ENCODE results near the gene OSBPL5.
"Not testable (repeated sequence)": the region's sequence is repeated elsewhere in the genome, so short reads cannot be mapped to it uniquely, and the experiment has no call there.

The OSBPL5 gene

DNA sequence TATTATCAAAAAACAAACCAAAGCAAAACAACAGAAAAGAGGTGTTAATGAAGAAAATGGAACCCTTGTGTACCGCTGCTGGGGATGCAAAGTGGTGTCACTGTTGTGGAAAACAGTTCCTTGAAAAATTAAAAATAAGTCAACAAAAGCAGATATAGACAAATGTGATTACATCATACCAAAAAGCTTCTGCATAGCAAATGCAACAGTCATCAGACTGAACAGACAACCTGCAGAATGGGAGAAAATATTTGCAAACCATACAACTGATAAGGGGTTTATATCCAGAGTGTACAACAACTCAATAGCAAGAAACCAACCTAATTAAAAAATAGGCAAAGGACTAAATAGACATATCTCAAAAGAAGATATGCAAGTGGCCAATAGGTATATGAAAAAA lies 85.0 kb downstream of the OSBPL5 start:
- ATAC-seq: no peak

- ATAC-seq: no peak
Measured at GRCh38 chr11:3077846-3078440, 87.2 kb downstream of the OSBPL5 start.

- no peak for ATAC-seq
Measured at GRCh38 chr11:3077189-3077836, 87.8 kb downstream of the OSBPL5 start.

DNA sequence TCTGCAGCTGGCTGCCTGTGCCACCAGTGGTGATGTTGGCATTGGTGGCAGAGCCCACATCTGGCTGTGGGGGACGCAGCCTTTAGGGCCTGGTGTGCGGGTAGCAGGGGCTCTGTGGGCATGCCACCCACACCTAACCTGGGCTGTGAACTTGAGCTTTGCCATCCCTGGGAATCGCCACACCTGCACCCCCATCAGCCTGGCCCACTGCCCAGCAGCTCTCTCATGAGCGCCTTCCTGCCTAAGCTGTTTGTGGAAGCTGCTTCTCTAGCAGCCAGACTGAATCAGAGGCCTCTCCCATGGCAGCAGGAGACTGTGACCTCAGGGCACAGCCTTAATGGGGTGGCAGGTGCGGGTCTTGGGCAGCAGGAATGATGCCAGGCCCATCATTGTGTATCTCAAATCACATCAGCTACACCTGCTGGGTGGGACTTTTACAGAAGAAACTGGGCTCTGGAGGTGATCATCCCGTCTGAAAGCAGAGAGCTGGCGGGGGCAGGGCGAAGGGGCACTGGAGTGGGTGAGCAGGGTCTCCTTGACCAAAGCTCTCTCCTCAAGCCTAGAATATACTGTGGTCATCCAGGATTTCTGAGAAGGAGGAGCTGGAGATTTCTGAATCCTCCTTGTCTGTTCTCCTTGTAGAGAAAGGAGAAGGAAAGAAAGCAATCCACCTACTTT lies 90.1 kb downstream of the OSBPL5 start:
- no peak for ATAC-seq

DNA sequence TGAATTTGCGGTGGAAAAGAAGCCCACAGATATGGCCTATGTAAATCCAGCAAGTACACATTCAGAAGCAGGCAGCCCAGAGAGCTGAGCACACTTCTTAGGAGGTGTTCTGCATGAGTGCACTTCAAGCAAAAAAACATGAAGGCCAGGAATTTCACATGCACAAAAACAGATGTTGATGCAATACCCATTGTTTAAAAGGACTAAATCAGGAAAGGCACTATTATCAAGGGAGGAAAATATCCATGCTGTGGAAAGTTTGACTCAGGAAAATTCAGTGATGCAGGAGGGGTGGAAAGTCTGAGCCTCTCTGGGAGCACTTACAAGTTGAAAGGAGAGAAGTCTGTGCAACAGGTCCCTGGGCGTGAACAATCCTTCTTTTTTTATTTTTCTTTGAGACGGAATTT lies 92.1 kb downstream of the OSBPL5 start:
- no peak for ATAC-seq

DNA sequence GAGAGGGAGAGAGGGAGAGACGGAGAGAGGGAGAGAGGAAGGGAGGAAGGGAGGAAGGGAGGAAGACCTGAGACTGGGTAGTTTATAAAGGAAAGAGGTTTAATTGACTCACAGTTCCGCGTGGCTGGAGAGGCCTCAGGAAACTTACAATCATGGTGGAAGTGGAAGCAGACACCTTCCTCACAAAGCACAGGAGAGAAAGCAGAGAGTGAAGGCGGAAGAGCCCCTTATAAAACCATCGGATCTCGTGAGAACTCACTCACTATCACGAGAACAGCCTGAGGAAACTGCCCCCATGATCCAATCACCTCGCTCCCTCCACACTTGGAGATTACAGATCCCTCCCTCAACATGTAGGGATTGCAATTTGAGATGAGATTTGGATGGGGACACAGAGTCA lies 95.7 kb downstream of the OSBPL5 start:
- ATAC-seq: no peak

DNA sequence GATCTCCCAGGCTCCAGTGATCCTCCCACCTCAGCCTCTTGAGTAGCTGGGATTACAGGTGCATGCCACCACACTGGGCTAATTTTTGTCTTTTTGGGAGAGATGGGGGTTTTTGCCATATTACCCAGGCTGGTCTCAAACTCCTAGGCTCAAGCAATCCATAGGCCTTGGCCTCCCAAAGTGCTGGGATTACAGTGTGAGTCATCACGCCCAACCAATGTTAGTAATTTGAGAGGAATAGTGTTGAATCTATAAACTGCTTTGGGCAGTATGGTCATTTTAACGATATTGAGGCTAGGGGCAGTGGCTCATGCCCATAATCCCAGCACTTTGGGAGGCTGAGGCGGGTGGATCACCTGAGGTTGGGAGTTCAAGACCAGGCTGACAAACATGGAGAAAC lies 98.8 kb downstream of the OSBPL5 start:
- ATAC-seq: not testable (repeated sequence)

DNA sequence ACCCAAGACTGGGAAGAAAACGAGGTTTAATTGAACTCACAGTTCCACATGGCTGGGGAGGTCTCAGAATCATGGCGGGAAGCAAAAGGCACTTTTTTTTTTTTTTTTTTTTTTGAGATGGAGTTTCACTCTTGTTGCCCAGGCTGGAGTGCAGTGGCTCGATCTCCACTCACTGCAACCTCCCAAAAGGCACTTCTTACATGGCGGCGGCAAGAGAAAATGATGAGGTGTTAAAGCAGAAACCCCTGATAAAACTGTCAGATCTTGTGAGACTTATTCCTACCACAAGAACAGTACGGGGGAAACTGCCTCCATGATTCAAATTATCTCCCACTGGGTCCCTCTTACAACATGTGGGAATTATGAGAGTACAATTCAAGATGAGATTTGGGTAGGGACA lies 100.4 kb downstream of the OSBPL5 start:
- not testable (repeated sequence) for ATAC-seq

DNA sequence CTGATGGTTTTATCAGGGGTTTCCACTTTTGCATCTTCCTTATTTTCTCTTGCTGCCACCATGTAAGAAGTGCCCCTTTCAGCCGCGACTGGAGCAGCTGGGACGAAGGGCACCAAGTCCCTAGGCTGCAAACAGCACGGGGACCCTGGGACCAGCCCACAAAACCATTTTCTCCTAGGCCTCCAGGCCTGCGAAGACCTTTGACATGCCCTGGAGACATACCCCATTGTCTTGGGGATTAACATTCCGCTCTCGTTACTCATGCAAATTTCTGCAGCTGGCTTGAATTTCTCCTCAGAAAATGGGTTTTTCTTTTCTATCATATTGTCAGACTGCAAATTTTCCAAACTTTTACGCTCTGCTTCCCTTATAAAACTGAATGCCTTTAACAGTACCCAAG lies 101.2 kb downstream of the OSBPL5 start:
- not testable (repeated sequence) for ATAC-seq

DNA sequence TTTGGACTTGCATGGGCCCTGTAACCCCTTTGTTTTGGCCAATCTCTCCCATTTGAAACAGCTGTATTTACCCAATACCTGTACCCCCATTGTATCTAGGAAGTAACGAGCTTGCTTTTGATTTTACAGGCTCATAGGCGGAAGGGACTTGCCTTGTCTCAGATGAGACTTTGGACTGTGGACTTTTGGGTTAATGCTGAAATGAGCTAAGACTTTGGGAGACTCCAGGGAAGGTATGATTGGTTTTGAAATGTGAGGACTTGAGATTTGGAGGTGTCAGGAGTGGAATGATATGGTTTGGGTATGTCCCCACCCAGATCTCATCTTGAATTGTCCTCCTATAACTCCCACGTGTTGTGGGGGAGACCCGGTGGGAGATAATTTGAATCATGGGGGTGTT lies 101.7 kb downstream of the OSBPL5 start:
- ATAC-seq: not testable (repeated sequence)

GRCh38 chr11:3060436-3061025 lies 104.6 kb downstream of the OSBPL5 start:
- ATAC-seq: no peak

DNA sequence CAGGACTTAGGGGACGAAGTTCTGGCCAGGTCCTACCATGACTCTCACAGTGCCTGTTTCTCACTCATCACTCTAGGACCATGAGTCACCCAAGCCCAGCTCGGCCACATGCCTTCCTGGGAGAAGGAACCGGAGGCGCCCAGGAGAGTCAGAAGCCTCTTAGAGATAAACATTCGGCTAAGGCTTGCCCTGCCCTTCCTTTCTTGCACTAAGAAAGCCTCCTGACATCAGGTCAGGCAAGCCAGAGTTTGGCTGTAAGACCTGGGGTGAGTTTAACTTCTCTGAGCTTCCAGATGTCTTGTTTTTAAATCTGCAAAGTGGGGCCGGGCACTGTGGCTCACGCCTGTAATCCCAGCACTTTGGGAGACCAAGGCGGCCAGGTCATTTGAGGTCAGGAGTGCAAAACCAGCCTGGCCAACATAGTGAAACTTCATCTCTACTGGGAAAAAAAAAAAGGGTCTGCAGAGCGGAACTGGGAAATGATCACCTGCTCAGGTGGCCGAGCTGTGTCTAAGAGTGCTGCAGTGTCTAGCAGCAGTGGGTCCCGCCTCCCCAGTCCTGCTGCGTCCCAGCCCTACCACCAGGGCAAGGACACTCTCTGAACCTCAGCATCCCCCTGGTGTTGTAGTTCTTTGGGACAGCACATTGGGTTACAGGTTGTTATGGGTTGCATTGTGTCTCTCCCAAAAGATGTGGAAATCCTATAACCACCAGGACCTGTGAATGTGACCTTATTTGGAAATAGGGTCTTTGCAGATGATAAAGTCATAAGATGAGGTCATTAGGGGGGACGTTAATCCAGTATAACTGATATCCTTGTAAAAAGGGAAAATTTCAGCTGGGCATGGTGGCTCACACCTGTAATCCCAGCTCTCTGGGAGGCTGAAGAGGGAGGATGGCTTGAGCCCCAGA lies 106.1 kb downstream of the OSBPL5 start:
- no peak for ATAC-seq

DNA sequence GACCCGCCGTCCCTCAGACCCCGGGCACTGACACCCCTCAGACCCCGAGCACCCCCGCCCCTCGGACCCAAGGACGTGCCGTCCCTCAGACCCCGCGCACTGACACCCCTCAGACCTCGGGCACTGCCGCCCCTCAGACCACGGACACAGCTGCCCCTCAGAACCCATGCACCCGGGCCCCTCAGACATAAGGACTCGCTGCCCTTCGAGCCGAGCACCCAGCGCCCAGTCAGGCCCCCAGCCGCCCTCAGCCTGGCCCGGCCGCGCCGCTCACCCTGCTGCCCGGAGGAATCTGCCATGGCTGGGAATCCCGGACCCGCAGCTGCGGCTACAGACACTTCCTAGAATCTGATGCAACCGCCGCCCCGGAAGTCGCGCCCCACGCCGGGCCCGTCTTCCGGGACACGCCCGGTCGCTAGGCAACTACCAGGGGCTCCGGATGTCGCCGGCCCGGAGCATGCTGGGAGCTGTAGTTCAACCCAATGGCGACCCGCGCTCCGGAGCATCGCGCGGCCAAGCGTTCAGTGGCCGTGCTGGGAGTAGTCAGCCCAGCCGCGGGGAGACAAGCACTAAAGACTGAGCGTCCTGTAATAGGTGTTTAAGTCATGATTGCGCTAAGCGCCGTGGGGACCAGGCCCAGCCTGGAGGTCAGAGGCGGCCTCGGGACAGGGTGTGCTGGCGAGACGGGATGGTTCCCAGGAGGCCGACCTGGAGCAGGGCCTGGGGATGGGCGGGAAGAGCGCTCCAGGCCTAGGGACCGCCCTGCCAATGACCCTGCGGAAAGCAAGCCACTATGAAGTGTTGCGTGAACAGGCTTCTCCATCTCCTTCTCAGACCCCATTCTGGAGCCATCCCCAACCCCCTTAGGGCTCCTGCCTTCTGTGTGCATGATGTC lies 107.8 kb downstream of the OSBPL5 start, which contains the start of gene CARS1:
CARS1 (minus strand) TSS at position 355 of the 895 bp plus-strand sequence; CDS start at position 299, 56 bp downstream.
- peak; percentile 98 to 99 for ATAC-seq

DNA sequence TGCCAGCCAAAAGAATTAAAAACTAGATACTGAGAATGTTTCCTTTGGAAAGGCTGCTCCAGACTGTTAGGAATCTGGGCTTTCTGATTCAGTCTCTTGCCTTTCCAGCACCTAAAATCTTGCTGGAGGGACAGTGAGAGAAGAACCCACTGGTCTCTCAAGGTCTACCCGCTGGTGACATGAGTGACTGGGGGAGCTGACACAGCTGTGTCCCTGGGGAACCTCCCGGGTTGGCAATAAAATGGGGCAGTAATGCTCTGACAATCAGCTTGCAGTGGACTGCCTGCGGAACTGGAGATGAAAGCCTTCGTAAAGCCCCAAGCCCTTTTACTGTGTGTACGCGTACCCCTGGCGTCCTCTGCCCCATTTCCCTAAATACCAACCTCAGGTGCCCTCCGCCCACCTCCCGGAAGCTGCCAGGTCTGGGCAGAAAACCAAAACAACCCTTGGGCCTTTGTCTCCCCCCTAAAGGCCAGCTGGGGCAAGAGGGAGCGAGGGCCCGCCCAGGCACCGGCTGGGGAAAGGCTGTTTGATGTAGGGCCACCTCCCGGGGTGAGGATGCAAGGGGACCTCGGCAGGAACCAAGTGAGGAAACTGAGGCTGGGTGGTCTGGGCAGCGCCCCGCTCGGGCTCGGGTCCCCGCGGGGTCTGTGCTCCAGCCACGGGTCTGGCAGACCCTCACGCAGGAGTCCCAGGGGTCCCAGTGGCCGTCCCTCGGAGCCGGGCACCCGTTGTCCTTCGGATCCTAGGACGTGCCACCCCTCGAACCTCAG lies 108.6 kb downstream of the OSBPL5 start:
- ATAC-seq: peak in 1 of 2 donors; percentile 2

- ATAC-seq: no peak
Measured at GRCh38 chr11:3055891-3056290, 109.2 kb downstream of the OSBPL5 start.

- no peak for ATAC-seq
Measured at GRCh38 chr11:3052567-3052966, 112.5 kb downstream of the OSBPL5 start.

GRCh38 chr11:3052109-3052479 lies 113.0 kb downstream of the OSBPL5 start:
- no peak for ATAC-seq

- no peak for ATAC-seq
Measured at GRCh38 chr11:3051196-3052108, 113.7 kb downstream of the OSBPL5 start.

GRCh38 chr11:3050386-3051195 lies 114.5 kb downstream of the OSBPL5 start:
- no peak for ATAC-seq

All from activated CD4-positive, CD25-positive, alpha-beta regulatory T cell treated with anti-CD3 and anti-CD28 coated beads, Interleukin-2, amount 50 U/mL, for 24 hours (primary cell).